Body of pancreas (tissue), 4 donors: Measurements from ENCODE around the gene TBC1D20. TPM values are rescaled to one million over a fixed set of nuclear protein-coding genes. Genes with fewer than 3 reads are reported as not detected.
A peak's percentile ranks its signal among the peaks of the same experiment; 100 is the strongest.

ENCODE experiments used
- ATAC-seq: fragments of 150-250 bp; one replicate; pipeline ENCODE4 v1.9.1; 2016
- DNase-seq, 4 donors: peaks; one replicate each; pipeline ENCODE4 v3.0.0-alpha.2; 2019
- H3K27ac ChIP-seq, 4 donors: fragments of 200-600 bp; sonication (generic); 1 replicate in 3 of 4; 2 replicates in 1 of 4; pipeline versions ENCODE4 v1.5.1 to v1.6.1; 2016 to 2019; ENCODE audit warnings: mild to moderate bottlenecking in 1 of 4, mixed read lengths in 1 of 4, moderate library complexity in 1 of 4
- H3K27me3 ChIP-seq, 2 donors: fragments of 200-600 bp; sonication (generic); one replicate each; pipeline ENCODE4 v1.6.0; 2016; ENCODE audit warnings: mild to moderate bottlenecking in 1 of 2
- H3K36me3 ChIP-seq, 2 donors: fragments of 200-600 bp; sonication (generic); replicated peaks in 1 of 2; 2 replicates each; pipeline ENCODE4 v1.5.1; 2016; ENCODE audit warnings: low read depth in 2 of 2; ENCODE audit not compliant: insufficient read depth in 1 of 2
- H3K4me1 ChIP-seq: fragments of 200-600 bp; sonication (generic); one replicate; pipeline ENCODE4 v1.6.0; 2016
- H3K4me3 ChIP-seq, 2 donors: fragments of 200-600 bp; sonication (generic); 1 replicate in 1 of 2; 2 replicates in 1 of 2; pipeline ENCODE4 v1.5.1; 2016 to 2019
- H3K9me3 ChIP-seq, 3 donors: fragments of 200-600 bp; sonication (generic); 1 replicate in 2 of 3; 2 replicates in 1 of 3; pipeline ENCODE4 v1.5.1; 2016
- POLR2A ChIP-seq, 3 donors: fragments of 450-650 bp; IDR thresholded peaks; one replicate each; pipeline ENCODE4 v1.6.1; 2016; ENCODE audit warnings: antibody characterized with exemption in 3 of 3, mild to moderate bottlenecking in 2 of 3
- WGBS, 2 donors: methylation state at CpG; one replicate each; pipeline ENCODE4 v1.1.5; 2017; 5-methylcytosine and 5-hydroxymethylcytosine counted together
- intact Hi-C: fragments of 100-400 bp; cut with DNase I; formaldehyde crosslinking; loops from one replicate; pipeline ENCODE4 v1.15.1; 2023
- total RNA-seq, 2 donors: library from RNA; depleted of rRNA; stranded (reverse); fragments of >200 nt; gene quantifications; one replicate each; pipeline ENCODE4 v1.1.0, GENCODE V29; 2016
- TF ChIP-seq, protein P1 (sequence below), 7 experiments: fragments of 450-650 bp in 4 of 7; fragments of 200-600 bp in 3 of 7; sonication (generic) in 3 of 7; IDR thresholded peaks; one replicate each; pipeline ENCODE4 v1.5.1; 2016 to 2019; ENCODE audit warnings: antibody characterized with exemption in 7 of 7

Gene TBC1D20
- total RNA-seq, 2 donors from 2014 or later: 16.3 to 27.4 TPM

DNA sequence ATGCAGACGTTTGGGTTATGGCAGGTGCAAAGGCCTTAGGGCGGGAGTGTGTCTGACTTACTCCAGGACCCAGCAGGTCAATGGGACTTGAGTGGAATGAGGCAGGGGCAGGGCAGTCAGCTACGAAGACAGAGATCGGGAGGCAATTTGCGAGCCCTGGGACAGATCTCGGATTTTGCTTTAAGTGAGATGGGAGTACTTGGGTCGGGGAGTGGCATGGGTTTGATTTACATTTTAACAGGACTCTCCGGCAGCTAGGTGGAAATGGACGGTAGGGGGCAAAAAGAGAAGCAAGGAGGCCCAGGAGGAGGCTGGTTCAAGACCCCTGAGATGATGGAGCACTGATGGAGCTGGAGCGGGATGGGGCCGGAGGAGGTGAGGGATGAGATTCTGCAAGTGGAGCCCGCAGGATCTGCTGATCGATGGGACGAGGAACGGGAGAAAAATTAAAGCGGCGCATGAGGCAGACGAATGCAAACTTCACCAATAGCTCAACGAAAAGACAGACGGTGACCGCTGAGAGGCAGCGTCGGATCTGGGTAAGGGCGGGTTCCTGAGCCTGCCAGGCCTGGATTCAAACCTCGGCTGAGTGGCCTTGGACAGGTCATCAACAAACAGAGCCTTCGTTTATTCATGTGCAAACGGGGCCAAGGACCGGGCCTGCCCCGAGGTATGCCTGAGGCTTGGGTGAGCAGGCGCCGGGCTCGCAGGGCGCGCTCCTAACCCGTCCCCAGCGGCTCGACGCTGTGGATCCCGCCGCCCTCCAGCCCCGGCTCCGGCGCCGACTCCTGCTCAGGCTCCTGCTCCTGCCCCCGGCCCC, 55.0 kb downstream of the TBC1D20 start:
- Histone ChIP-seq H3K4me3 (no peak overlapping the region), H3K36me3 (no peaks in the 10 kb centered on the region), H3K9me3 (no peaks in the 10 kb centered on the region), H3K27ac (peak overlapping the region; percentile 87 to 96 (median 92)), H3K4me1 (peaks cover 24% of the 10 kb centered on the region), H3K27me3 (no peaks in the 10 kb centered on the region)
- intact Hi-C loops: no loop called here
- WGBS, 2 donors: 10 to 17% methylated on average over 23 to 43 of the region's 45 CpGs
- peak; percentile 77 to 88 (median 84) for DNase-seq
- peak; percentile 33 to 41 (median 34) for TF ChIP-seq POLR2A (IDR thresholded peaks at IDR 0.05)
- TF ChIP-seq, protein P1, sequence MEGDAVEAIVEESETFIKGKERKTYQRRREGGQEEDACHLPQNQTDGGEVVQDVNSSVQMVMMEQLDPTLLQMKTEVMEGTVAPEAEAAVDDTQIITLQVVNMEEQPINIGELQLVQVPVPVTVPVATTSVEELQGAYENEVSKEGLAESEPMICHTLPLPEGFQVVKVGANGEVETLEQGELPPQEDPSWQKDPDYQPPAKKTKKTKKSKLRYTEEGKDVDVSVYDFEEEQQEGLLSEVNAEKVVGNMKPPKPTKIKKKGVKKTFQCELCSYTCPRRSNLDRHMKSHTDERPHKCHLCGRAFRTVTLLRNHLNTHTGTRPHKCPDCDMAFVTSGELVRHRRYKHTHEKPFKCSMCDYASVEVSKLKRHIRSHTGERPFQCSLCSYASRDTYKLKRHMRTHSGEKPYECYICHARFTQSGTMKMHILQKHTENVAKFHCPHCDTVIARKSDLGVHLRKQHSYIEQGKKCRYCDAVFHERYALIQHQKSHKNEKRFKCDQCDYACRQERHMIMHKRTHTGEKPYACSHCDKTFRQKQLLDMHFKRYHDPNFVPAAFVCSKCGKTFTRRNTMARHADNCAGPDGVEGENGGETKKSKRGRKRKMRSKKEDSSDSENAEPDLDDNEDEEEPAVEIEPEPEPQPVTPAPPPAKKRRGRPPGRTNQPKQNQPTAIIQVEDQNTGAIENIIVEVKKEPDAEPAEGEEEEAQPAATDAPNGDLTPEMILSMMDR (IDR thresholded peaks at IDR 0.05): peak in 3 of 7 experiments; percentile 5 to 44 (median 38)
- peak; percentile 78 for ATAC-seq

DNA sequence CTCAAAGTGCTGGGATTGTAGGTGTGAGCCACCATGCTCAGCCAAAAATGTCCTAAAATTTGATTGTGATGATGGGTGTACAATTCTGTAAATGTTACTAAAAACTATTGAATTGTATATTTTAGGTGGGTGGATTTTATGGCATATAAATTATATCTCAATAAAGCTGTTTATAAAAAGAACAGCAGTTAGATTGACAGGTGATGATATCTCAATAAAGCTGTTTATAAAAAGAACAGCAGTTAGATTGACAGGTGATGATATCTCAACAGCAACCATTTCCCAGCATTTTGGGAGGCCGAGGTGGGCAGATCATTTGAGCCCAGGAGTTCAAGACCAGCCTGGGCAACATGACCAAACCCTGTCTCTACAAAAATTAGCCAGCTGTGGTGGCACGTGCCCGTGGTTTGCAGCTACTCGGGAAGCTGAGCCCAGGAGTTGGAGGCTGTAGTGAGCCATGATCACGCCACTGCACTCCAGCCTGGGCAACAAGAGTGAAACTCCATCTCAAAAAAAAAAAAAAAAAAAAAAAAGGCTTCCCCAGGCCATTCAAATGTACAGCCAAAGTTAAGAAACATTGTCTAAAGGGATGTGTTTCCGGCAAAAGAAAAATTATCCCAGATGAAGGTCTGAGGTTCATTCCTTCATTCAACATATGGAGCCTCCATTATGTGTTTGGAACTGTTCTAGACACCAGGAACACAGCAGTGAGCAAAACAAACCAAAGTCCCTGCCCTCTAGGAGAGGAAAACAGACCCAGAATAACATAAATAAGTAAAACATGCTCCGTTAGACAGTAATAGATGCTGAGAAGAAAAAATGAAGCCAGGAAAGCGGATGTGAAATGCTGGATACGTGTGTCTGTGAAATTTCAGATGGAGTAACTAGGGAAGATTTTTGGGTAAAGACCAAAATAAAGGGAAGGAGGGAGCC, 55.9 kb downstream of the TBC1D20 start:
- intact Hi-C loops: no loop called here
- Histone ChIP-seq H3K27ac (peak overlapping the region in 3 of 4 donors; percentile 87 to 96 (median 94)), H3K9me3 (no peaks in the 10 kb centered on the region), H3K27me3 (no peaks in the 10 kb centered on the region), H3K4me3 (no peak overlapping the region), H3K36me3 (no peaks in the 10 kb centered on the region), H3K4me1 (peaks cover 24% of the 10 kb centered on the region)
- ATAC-seq (no peak), DNase-seq (no peak)
- 87 to 89% methylated on average over 9 of the region's 9 CpGs for WGBS, 2 donors
- no peak for TF ChIP-seq POLR2A (IDR thresholded peaks at IDR 0.05)
- TF ChIP-seq, protein P1 (IDR thresholded peaks at IDR 0.05): no peak

DNA sequence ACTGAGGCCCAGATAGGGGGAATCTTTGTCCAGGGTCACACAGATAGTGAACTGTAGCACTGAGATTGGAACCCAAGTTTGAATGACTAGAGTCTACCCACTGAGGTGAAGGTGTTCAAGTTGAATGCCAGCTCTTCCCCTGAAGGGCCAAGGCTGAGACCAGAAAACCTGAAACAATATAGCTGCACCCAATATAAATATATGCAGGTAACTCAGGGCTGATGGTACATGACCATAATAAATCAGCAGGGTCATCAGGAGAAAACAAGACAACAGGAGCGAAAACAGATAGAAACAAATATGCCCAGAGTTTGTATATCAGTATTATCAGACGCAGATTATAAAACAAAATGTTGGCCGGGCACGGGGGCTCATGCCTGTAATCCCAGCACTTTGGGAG, 58.2 kb downstream of the TBC1D20 start:
- peaks cover 13% of the 10 kb centered on the region for H3K4me1 ChIP-seq
- no peaks in the 10 kb centered on the region for H3K36me3 ChIP-seq
- no peak overlapping the region for H3K4me3 ChIP-seq
- no peaks in the 10 kb centered on the region for H3K27me3 ChIP-seq
- no peaks in the 10 kb centered on the region for H3K9me3 ChIP-seq
- TF ChIP-seq, protein P1 (IDR thresholded peaks at IDR 0.05): no peak
- no peak for TF ChIP-seq POLR2A (IDR thresholded peaks at IDR 0.05)
- H3K27ac ChIP-seq: no peak overlapping the region
- no peak for DNase-seq
- intact Hi-C loops: no loop called here
- no peak for ATAC-seq
- WGBS, 2 donors: 90 to 95% methylated on average over 4 of the region's 4 CpGs

DNA sequence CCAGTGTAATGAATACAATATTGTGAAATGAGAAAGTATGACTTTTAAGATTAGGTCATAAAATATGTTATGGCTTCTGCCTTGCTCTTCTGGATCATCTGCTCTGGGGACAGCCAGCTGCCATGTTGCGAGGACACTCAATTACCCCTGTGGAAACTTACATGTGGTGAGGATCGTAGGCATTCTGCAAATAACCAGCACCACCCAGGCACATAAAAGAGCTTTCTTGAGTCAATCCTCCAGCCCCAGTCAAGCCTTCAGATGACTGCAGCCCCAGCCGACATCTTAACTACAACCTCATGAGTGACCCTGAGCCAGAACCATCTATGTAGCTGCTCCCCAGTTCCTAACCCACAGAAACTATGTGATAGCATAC, 58.8 kb downstream of the TBC1D20 start:
- intact Hi-C loops: no loop called here
- TF ChIP-seq POLR2A (IDR thresholded peaks at IDR 0.05): no peak
- TF ChIP-seq, protein P1 (IDR thresholded peaks at IDR 0.05): no peak
- ATAC-seq: no peak
- no peak overlapping the region for H3K4me3 ChIP-seq
- H3K27ac ChIP-seq: no peak overlapping the region
- no peaks in the 10 kb centered on the region for H3K27me3 ChIP-seq
- 100% methylated on average over 3 of the region's 3 CpGs for WGBS, 2 donors
- H3K4me1 ChIP-seq: peaks cover 9% of the 10 kb centered on the region
- H3K36me3 ChIP-seq: no peaks in the 10 kb centered on the region
- no peaks in the 10 kb centered on the region for H3K9me3 ChIP-seq
- no peak for DNase-seq
